DND-41 (cell line): ENCODE measurements around the gene RPS8.
A peak's percentile ranks its signal among the peaks of the same experiment; 100 is the strongest.
"Not testable (repeated sequence)": the region's sequence is repeated elsewhere in the genome, so short reads cannot be mapped to it uniquely, and the experiment has no call there.

Experiments used
- ATAC-seq: fragments of 200-7000 bp; cut with Tn5 transposase; 3 replicates; pipeline ENCODE4 v1.9.1; 2021; ENCODE audit warnings: low read depth; ENCODE audit not compliant: insufficient read depth
- DNase-seq: peaks from one replicate; pipeline ENCODE4 v3.0.0-alpha.2; 2020
- H2AFZ ChIP-seq: 2 replicates; pipeline ENCODE4 v1.6.0; 2012; ENCODE audit warnings: low read depth, low read length
- H3K27ac ChIP-seq: 2 replicates; pipeline ENCODE4 v1.5.1; 2012; ENCODE audit warnings: low read length, inconsistent platforms
- H3K27me3 ChIP-seq: fragments of 200-600 bp; sonication (generic); 2 replicates; pipeline ENCODE4 v1.6.0; 2012; ENCODE audit warnings: low read length, mild to moderate bottlenecking, inconsistent platforms; ENCODE audit not compliant: insufficient read depth, poor library complexity
- H3K36me3 ChIP-seq: 2 replicates; pipeline ENCODE4 v1.5.1; 2012; ENCODE audit warnings: low read length, inconsistent platforms; ENCODE audit not compliant: insufficient read depth
- H3K4me1 ChIP-seq: 2 replicates; pipeline ENCODE4 v1.5.1; 2012; ENCODE audit warnings: mild to moderate bottlenecking, low read length; ENCODE audit not compliant: insufficient read depth
- H3K4me2 ChIP-seq: 2 replicates; pipeline ENCODE4 v1.6.0; 2012; ENCODE audit warnings: mild to moderate bottlenecking, moderate library complexity, low read length, inconsistent platforms; ENCODE audit not compliant: insufficient read depth
- H3K4me3 ChIP-seq, 2 experiments: fragments of 200-600 bp in 1 of 2; shearing (Covaris generic) in 1 of 2; 2 replicates each; pipeline ENCODE4 v1.5.1; 2012 to 2016; ENCODE audit warnings: inconsistent platforms in 2 of 2, low read length in 2 of 2, mild to moderate bottlenecking in 2 of 2, low read depth in 1 of 2, moderate library complexity in 1 of 2
- H3K79me2 ChIP-seq: 2 replicates; pipeline ENCODE4 v1.6.0; 2012; ENCODE audit warnings: low read length, inconsistent platforms; ENCODE audit not compliant: insufficient read depth
- H3K9ac ChIP-seq: 2 replicates; pipeline ENCODE4 v1.6.0; 2012; ENCODE audit warnings: low read depth, mild to moderate bottlenecking, inconsistent platforms, low read length, moderate library complexity
- H3K9me3 ChIP-seq: 2 replicates; pipeline ENCODE4 v1.5.1; 2012; ENCODE audit warnings: low read length, moderate library complexity, mild to moderate bottlenecking, inconsistent platforms; ENCODE audit not compliant: insufficient read depth, severe bottlenecking
- H4K20me1 ChIP-seq: 2 replicates; pipeline ENCODE4 v1.6.0; 2012; ENCODE audit warnings: low read length; ENCODE audit not compliant: insufficient read depth
- EZH2 ChIP-seq: IDR thresholded peaks from 3 replicates; pipeline ENCODE4 v1.6.1; 2012; ENCODE audit warnings: borderline replicate concordance, low read depth, mild to moderate bottlenecking, moderate library complexity, low read length, inconsistent platforms; ENCODE audit not compliant: severe bottlenecking
- TF ChIP-seq, protein P1 (sequence below): IDR thresholded peaks from 2 replicates; pipeline ENCODE4 v1.5.1; 2012; ENCODE audit warnings: borderline replicate concordance, low read length, moderate library complexity, mild to moderate bottlenecking; ENCODE audit not compliant: poor library complexity, severe bottlenecking; ENCODE audit errors: extremely low read depth

The RPS8 gene

DNA sequence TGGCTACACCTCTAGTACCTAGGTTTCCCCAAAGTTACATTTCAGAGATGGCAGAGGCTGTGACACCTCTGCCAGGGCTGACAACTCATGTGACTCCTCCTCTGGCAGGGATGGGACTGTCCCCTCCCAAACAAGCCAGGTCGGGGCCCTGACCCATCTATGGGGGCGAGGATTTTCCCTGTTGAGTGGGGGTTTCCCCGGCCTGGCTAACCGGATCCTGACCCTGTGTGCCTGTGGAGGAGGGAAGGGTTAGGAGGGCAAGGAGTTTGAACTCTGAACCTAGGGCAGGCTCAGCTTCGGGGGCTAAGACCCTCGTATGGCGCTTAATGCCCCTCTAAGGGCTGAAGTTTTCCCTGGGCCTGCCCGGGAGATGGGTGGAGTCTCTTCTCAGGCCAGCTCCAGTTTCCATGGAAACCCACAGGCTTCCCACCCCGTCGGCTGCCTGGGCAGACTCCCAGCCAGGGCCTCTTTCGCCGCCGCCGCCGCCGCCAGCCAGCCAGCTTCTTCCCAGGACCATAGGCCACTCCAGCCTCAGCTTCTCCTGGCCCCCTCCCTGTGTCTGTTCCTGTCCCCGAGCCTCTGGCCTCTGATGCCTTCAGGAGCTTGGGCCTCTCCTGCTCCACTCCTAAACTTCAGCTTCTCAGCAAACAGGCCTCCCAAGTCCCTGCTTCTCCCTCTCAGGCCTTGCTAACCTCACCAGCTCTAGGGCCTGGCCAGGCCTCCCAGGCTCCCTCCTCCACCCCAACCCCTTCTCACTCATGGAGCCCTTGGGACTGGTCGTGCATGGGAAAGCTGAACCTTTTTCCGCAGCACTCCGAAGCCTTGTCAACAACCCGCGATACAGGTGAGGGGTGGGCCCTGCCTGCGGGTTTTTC is 33.0 kb downstream of the RPS8 start, which contains the start of gene BTBD19:
Gene BTBD19, plus strand, starts transcription at position 461 of the 875 bp plus-strand sequence. Its CDS starts 298 bp downstream, at position 759.
- peaks cover 33% of the 10 kb centered on the region for H3K4me1 ChIP-seq
- no peaks in the 10 kb centered on the region for H3K9me3 ChIP-seq
- no peak for ATAC-seq
- no peaks in the 10 kb centered on the region for H4K20me1 ChIP-seq
- no peaks in the 10 kb centered on the region for H3K27me3 ChIP-seq
- H3K4me2 ChIP-seq, result no peak within 1 kb of the TSS; the same call in 1 of the 2 replicates
- no peak for TF ChIP-seq EZH2
- peak within 1 kb of the TSS; percentile 61 for H2AFZ ChIP-seq
- H3K9ac ChIP-seq, result peak within 1 kb of the TSS; percentile 48
- peak within 1 kb of the TSS; percentile 89 for H3K27ac ChIP-seq
- no peaks in the 10 kb centered on the region for H3K79me2 ChIP-seq
- no peak within 1 kb of the TSS for H3K4me3 ChIP-seq
- no peak for DNase-seq
- peaks cover 27% of the 10 kb centered on the region for H3K36me3 ChIP-seq

DNA sequence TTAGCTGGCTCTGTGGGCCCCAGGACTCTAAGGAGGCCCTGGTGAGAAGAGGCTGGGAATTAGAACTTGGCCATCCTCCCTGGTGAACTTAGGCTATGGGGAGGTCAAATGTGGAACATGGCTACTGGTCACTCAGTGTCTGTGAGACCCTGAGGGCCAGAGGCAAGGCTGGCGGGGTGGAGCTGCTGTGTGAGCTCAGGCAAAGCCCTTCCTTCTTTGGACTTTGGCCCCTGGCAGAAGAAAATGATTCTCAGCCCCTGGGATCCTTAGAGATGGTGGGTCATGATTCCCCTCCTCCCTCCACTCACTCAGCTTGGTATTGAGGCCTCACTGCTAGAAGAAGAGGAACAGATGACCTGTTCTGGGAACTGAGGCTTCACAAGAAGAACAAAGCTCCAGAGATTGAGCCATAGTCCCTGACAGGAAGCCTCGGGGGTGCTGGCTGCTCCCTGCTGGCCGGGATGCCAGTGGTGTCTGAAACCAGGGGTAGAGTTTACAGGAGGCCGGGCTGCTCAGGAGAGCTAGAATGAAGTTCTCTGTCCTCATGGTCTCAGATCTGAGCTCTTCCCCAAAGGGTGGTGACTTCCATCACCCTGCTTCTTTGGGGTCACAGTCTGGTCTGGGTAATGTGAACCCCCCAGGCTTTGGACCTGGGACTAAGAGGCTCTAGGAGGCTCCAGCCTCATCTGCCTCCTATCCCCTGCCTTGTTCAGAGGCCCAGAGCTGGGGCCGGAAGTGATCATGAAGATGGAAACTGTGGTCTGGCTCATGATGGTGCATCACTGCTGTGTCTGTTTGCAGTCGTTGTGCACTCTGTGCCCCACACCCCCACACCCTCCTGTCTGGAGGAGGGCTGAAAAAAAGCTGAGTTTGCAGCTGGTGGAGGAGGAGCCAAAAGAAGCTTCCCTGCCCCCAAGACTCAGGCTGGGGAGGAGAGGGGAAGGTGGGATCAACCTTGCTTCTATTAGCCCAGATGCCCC is 33.9 kb downstream of the RPS8 start:
- no peaks in the 10 kb centered on the region for H3K79me2 ChIP-seq
- peak overlapping the region; percentile 61 for H2AFZ ChIP-seq
- peak overlapping the region; percentile 89 for H3K27ac ChIP-seq
- peaks cover 37% of the 10 kb centered on the region for H3K4me1 ChIP-seq
- TF ChIP-seq, protein P1, sequence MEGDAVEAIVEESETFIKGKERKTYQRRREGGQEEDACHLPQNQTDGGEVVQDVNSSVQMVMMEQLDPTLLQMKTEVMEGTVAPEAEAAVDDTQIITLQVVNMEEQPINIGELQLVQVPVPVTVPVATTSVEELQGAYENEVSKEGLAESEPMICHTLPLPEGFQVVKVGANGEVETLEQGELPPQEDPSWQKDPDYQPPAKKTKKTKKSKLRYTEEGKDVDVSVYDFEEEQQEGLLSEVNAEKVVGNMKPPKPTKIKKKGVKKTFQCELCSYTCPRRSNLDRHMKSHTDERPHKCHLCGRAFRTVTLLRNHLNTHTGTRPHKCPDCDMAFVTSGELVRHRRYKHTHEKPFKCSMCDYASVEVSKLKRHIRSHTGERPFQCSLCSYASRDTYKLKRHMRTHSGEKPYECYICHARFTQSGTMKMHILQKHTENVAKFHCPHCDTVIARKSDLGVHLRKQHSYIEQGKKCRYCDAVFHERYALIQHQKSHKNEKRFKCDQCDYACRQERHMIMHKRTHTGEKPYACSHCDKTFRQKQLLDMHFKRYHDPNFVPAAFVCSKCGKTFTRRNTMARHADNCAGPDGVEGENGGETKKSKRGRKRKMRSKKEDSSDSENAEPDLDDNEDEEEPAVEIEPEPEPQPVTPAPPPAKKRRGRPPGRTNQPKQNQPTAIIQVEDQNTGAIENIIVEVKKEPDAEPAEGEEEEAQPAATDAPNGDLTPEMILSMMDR, result no peak
- TF ChIP-seq EZH2, result no peak
- DNase-seq (peak; percentile 88), ATAC-seq (peak; percentile 81)
- H3K36me3 ChIP-seq, result peaks cover 17% of the 10 kb centered on the region; the same call in 1 of the 2 replicates
- no peak overlapping the region for H3K4me3 ChIP-seq
- no peaks in the 10 kb centered on the region for H3K27me3 ChIP-seq
- H3K9ac ChIP-seq, result peak overlapping the region; percentile 48
- H3K9me3 ChIP-seq, result no peaks in the 10 kb centered on the region
- peak overlapping the region; percentile 14 for H3K4me2 ChIP-seq
- no peaks in the 10 kb centered on the region for H4K20me1 ChIP-seq

- ATAC-seq (no peak), DNase-seq (no peak)
- H3K79me2 ChIP-seq, result no peaks in the 10 kb centered on the region
- H3K27me3 ChIP-seq, result no peaks in the 10 kb centered on the region
- no peaks in the 10 kb centered on the region for H3K9me3 ChIP-seq
- peaks cover 9% of the 10 kb centered on the region; the same call in 1 of the 2 replicates for H3K36me3 ChIP-seq
- no peak for TF ChIP-seq EZH2
- TF ChIP-seq, protein P1, result no peak
- H2AFZ ChIP-seq, result 0 out of 2 replicates have a peak overlapping the region, but pooled peaks have one; percentile 61
- H3K9ac ChIP-seq, result peak overlapping the region; percentile 48; the same call in 1 of the 2 replicates
- peak overlapping the region; percentile 14; the same call in 1 of the 2 replicates for H3K4me2 ChIP-seq
- H4K20me1 ChIP-seq, result no peaks in the 10 kb centered on the region
- peaks cover 44% of the 10 kb centered on the region for H3K4me1 ChIP-seq
- peak overlapping the region; percentile 89 for H3K27ac ChIP-seq
- no peak overlapping the region for H3K4me3 ChIP-seq
Measured at GRCh38 chr1:44810101-44810761, 34.9 kb downstream of the RPS8 start.

- H4K20me1 ChIP-seq, DNase-seq, ATAC-seq, H3K36me3 ChIP-seq, H3K9ac ChIP-seq, H3K4me2 ChIP-seq, H3K4me3 ChIP-seq, H3K79me2 ChIP-seq, H3K27me3 ChIP-seq, H3K9me3 ChIP-seq, H2AFZ ChIP-seq: not testable (repeated sequence)
- Histone ChIP-seq H3K27ac (peak overlapping the region; percentile 89), H3K4me1 (peaks cover 44% of the 10 kb centered on the region)
Measured at GRCh38 chr1:44810762-44811105, 35.4 kb downstream of the RPS8 start.
